Activated naive CD8-positive, alpha-beta T cell (primary cell): ENCODE results near the gene CSAG3.
"Not testable (repeated sequence)": the region's sequence is repeated elsewhere in the genome, so short reads cannot be mapped to it uniquely, and the experiment has no call there.

Source experiments
- H3K27ac Mint-ChIP-seq: one replicate; pipeline ENCODE4 v1.8.0; 2021; ENCODE audit warnings: mixed read lengths
- H3K27me3 Mint-ChIP-seq: one replicate; pipeline ENCODE4 v1.8.0; 2021; ENCODE audit warnings: mixed read lengths
- H3K36me3 Mint-ChIP-seq: one replicate; pipeline ENCODE4 v1.8.0; 2021; ENCODE audit warnings: mixed read lengths
- H3K4me1 Mint-ChIP-seq: one replicate; pipeline ENCODE4 v1.8.0; 2021; ENCODE audit warnings: low read depth, mixed read lengths
- H3K4me3 Mint-ChIP-seq: one replicate; pipeline ENCODE4 v1.8.0; 2021; ENCODE audit warnings: mild to moderate bottlenecking, mixed read lengths
- H3K9me3 Mint-ChIP-seq: one replicate; pipeline ENCODE4 v1.8.0; 2021; ENCODE audit warnings: low read depth, mixed read lengths

Gene CSAG3

GRCh38 chrX:152761582-152761981 is 2.6 kb downstream of the CSAG3 start:
- not testable (repeated sequence) for H3K4me1 Mint-ChIP-seq, H3K36me3 Mint-ChIP-seq, H3K9me3 Mint-ChIP-seq, H3K27ac Mint-ChIP-seq, H3K4me3 Mint-ChIP-seq, H3K27me3 Mint-ChIP-seq

- H3K36me3 Mint-ChIP-seq, H3K27ac Mint-ChIP-seq, H3K4me3 Mint-ChIP-seq, H3K27me3 Mint-ChIP-seq, H3K4me1 Mint-ChIP-seq, H3K9me3 Mint-ChIP-seq: not testable (repeated sequence)
Observed at GRCh38 chrX:152766562-152766961, 7.5 kb downstream of the CSAG3 start.

- H3K9me3 Mint-ChIP-seq, H3K27me3 Mint-ChIP-seq, H3K4me1 Mint-ChIP-seq, H3K27ac Mint-ChIP-seq, H3K36me3 Mint-ChIP-seq, H3K4me3 Mint-ChIP-seq: not testable (repeated sequence)
Observed at GRCh38 chrX:152769549-152770289, 10.7 kb downstream of the CSAG3 start, which contains the start of gene MAGEA6. TSS of gene MAGEA6 (minus strand) at chrX:152769689. CDS start at chrX:152767650, 2,039 bp downstream.

GRCh38 chrX:152787062-152787461 is 28.0 kb downstream of the CSAG3 start:
- not testable (repeated sequence) for H3K4me1 Mint-ChIP-seq, H3K4me3 Mint-ChIP-seq, H3K27me3 Mint-ChIP-seq, H3K27ac Mint-ChIP-seq, H3K9me3 Mint-ChIP-seq, H3K36me3 Mint-ChIP-seq

GRCh38 chrX:152798945-152799344 is 39.9 kb downstream of the CSAG3 start:
- Mint-ChIP-seq H3K27me3 (peaks cover 3% of the 10 kb centered on the region), H3K4me3 (no peak overlapping the region), H3K4me1 (no peaks in the 10 kb centered on the region), H3K36me3 (no peaks in the 10 kb centered on the region), H3K9me3 (no peaks in the 10 kb centered on the region), H3K27ac (no peak overlapping the region)

GRCh38 chrX:152806035-152806434 is 47.0 kb downstream of the CSAG3 start:
- Mint-ChIP-seq H3K36me3 (no peaks in the 10 kb centered on the region), H3K4me1 (no peaks in the 10 kb centered on the region), H3K4me3 (no peak overlapping the region), H3K27me3 (peaks cover 3% of the 10 kb centered on the region), H3K27ac (no peak overlapping the region), H3K9me3 (no peaks in the 10 kb centered on the region)
